ENCODE results near the gene PLAAT4. TPM values are rescaled to one million over a fixed set of nuclear protein-coding genes. Genes with fewer than 3 reads are reported as not detected.
A peak's percentile ranks its signal among the peaks of the same experiment; 100 is the strongest.
"Not testable (repeated sequence)": the region's sequence is repeated elsewhere in the genome, so short reads cannot be mapped to it uniquely, and the experiment has no call there.

Gene PLAAT4
- total and polyA plus RNA-seq, 5 donors = 8.0 to 17.9 (median 13.7) TPM

DNA sequence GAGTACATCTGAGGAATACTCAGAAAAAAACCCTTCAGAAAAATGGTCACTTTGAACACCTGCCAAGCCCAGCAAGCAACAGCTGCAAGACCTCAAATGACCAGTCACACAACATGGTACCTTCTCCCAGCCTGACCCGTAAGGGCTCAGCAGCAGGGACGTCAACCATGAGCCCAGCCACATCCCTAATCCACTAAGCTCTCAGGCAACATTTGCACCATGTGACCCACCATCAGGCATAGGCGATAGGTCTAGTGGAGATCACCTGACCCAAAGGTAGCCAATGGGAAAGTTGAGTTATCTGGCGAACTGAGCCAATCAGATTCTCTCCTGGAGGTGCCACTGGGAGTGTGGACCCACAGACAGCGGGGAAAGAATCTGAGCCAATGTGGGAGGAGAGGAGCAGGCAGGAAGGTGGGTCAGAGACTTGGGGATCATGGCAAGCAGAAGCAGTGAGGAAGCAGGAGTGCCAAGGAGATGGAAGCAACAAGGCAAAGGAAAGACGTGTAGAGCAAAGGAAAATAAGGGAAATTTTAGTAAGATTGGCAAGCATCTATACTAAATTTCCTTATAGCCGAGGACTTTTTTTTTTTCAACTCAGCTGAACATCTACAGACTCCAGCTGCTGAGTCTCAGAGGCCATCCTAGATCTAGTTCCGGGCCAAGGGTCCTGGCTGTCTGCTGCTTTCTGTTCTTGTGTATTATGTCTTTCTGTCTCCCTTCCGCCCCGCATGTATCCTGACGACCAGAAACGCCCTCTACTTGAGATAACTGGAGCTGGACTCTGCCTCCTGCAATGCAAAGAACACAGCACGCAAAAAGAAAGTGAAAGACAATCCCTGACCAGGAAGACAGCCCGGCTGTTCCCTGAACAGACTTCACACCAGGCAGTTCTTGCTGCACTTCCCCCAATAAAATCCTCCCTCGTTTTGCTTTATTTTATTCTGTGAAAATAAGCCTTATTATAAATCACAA is 37.6 kb downstream of the PLAAT4 start:
- Histone ChIP-seq H3K4me3 (ENCODE audit: low read length) (peak overlapping the region; percentile 33), H3K4me1 (ENCODE audit: control insufficient read depth, insufficient read depth, low read length) (peaks cover 11% of the 10 kb centered on the region), H3K9me3 (ENCODE audit: control insufficient read depth, low read length) (no peaks in the 10 kb centered on the region), H3K27ac (ENCODE audit: low read length) (peak overlapping the region; percentile 93), H3K27me3 (ENCODE audit: control insufficient read depth, insufficient read depth) (no peaks in the 10 kb centered on the region)
- peak; percentile 89 to 91 for ATAC-seq
- intact Hi-C loops (cut with DNase I) = no loop called here
- WGBS = 36% methylated on average over 15 of the region's 15 CpGs
- peak in 2 of 3 donors; percentile 52 to 75 for DNase-seq

DNA sequence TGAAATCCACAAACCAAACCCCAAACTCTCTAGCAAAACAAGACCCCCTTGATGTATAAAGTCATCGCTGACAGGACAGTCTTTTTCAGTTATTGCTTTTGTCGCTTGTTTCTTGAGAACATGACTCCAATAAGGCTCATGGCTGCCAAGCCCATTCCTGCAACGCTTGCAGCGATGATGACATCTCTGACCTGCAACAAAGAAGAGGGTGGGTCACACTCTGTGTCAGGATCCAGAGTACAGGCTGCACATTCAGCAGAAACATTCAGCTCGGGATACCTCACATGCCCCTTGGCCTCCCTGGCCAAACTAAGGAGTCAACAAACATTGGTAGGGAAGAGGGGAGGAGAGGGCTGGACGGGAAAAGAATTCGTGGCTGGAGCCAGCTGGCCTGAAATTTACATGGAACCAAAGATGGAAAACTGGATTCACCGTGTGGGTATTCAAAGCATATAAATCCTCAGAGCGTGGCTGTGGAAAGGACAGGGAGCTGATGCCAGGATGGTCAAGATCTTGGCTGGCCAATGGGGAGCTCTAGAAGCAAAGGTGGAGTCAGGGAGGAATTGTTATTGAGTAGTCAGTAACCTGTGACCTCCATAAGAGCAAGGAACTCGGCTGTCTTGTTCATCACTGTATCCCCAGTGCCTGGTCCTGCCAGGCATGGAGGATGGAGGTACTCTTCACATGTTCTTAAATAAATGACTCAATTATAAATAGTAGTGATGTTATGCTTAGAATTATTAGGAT is 38.4 kb downstream of the PLAAT4 start:
- intact Hi-C loops (cut with DNase I) = no loop called here
- ATAC-seq (peak; percentile 89 to 92), DNase-seq (peak; percentile 49 to 56 (median 55))
- 39% methylated on average over 10 of the region's 10 CpGs for WGBS
- H3K4me1 ChIP-seq (ENCODE audit: control insufficient read depth, insufficient read depth, low read length) = peaks cover 11% of the 10 kb centered on the region
- H3K27me3 ChIP-seq (ENCODE audit: control insufficient read depth, insufficient read depth) = no peaks in the 10 kb centered on the region
- H3K4me3 ChIP-seq (ENCODE audit: low read length) = peak overlapping the region; percentile 33
- no peaks in the 10 kb centered on the region for H3K9me3 ChIP-seq (ENCODE audit: control insufficient read depth, low read length)
- H3K27ac ChIP-seq (ENCODE audit: low read length) = peak overlapping the region; percentile 93

DNA sequence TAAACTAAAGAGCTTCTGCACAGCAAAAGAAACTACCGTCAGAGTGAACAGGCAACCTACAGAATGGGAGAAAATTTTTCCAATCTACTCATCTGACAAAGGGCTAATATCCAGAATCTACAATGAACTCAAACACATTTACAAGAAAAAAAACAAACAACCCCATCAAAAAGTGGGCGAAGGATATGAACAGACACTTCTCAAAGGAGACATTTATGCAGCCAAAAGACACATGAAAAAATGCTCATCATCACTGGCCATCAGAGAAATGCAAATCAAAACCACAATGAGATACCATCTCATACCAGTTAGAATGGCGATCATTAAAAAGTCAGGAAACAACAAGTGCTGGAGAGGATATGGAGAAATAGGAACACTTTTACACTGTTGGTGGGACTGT is 42.3 kb downstream of the PLAAT4 start:
- WGBS = 95% methylated on average over 2 of the region's 3 CpGs
- H3K9me3 ChIP-seq (ENCODE audit: control insufficient read depth, low read length); intact Hi-C loops (cut with DNase I); H3K27me3 ChIP-seq (ENCODE audit: control insufficient read depth, insufficient read depth); H3K27ac ChIP-seq (ENCODE audit: low read length); ATAC-seq; DNase-seq; H3K4me3 ChIP-seq (ENCODE audit: low read length): not testable (repeated sequence)
- H3K4me1 ChIP-seq (ENCODE audit: control insufficient read depth, insufficient read depth, low read length) = peaks cover 10% of the 10 kb centered on the region

DNA sequence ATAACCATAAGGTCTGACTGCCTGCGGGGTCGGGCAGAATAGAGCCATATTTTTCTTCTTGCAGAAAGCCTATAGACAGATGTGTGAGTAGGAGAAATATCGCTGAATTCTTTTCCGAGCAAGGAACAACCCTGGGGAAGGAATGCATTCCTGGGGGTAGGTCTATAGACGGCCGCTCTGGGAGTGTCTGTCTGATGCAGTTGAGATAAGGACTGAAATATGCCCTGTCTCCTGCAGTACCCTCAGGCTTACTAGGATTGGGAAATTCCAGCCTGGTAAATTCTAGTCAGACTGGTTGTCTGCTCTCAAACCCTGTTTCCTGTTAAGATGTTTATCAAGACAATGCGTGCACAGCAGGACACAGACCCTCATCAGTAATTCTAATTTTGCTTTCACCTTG is 44.6 kb downstream of the PLAAT4 start:
- H3K4me3 ChIP-seq (ENCODE audit: low read length); H3K27ac ChIP-seq (ENCODE audit: low read length); H3K27me3 ChIP-seq (ENCODE audit: control insufficient read depth, insufficient read depth); DNase-seq; ATAC-seq; H3K9me3 ChIP-seq (ENCODE audit: control insufficient read depth, low read length); H3K4me1 ChIP-seq (ENCODE audit: control insufficient read depth, insufficient read depth, low read length); intact Hi-C loops (cut with DNase I): not testable (repeated sequence)
- 87% methylated on average over 7 of the region's 7 CpGs for WGBS

DNA sequence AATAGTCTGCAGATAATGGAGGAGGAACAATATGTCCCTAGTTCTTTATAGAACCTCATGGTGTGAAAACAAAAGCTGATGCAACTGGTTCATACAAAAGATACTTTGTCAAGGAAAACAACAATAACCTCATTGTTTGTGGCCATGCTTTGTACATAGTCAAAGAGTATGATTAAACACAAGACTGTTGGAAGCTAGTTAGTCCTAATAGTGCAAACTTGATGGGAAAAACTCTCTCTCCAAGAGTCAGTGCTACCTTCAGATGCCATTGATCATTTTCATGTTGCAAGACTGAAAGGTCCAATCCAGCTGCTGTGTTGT is 46.7 kb downstream of the PLAAT4 start:
- H3K27ac ChIP-seq (ENCODE audit: low read length) = no peak overlapping the region
- no peak overlapping the region for H3K4me3 ChIP-seq (ENCODE audit: low read length)
- intact Hi-C loops (cut with DNase I) = no loop called here
- H3K4me1 ChIP-seq (ENCODE audit: control insufficient read depth, insufficient read depth, low read length) = no peaks in the 10 kb centered on the region
- H3K27me3 ChIP-seq (ENCODE audit: control insufficient read depth, insufficient read depth) = no peaks in the 10 kb centered on the region
- H3K9me3 ChIP-seq (ENCODE audit: control insufficient read depth, low read length) = no peaks in the 10 kb centered on the region
- no peak for ATAC-seq
- no peak for DNase-seq

DNA sequence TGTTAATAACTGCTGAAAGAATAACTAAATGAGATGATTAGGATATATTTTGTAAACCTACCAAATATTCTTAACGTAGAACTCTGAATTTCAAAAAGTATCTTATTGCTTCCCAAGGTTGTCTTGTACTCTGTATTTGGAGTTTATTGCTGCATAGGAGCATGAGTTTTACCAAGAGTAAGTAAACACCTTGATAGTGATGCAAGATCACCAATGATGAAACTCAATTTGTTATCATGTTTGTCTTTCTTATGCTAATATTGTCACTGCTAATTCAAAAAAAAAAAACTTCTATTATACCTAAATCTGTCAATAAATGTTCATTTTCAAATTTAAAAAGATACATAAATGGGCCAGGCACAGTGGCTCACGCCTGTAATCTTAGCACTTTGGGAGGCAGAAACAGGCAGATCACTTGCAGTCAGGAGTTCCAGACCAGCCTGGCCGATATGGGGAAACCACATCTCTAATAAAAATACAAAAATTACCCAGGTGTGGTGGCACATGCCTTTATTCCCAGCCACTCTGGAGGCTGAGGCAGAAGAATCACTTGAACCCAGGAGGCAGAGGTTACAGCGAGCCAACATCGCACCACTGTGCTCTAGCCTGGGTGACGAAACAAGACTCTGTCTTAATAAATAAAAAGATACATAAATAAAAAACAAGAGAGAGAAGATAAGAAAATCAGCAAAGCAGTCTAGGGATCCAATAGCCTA is 50.0 kb downstream of the PLAAT4 start:
- intact Hi-C loops (cut with DNase I) = no loop called here
- 93% methylated on average over 6 of the region's 6 CpGs for WGBS
- ATAC-seq = no peak
- Histone ChIP-seq H3K27me3 (ENCODE audit: control insufficient read depth, insufficient read depth) (no peaks in the 10 kb centered on the region), H3K9me3 (ENCODE audit: control insufficient read depth, low read length) (no peaks in the 10 kb centered on the region), H3K4me1 (ENCODE audit: control insufficient read depth, insufficient read depth, low read length) (no peaks in the 10 kb centered on the region), H3K4me3 (ENCODE audit: low read length) (no peak overlapping the region), H3K27ac (ENCODE audit: low read length) (no peak overlapping the region)
- DNase-seq = no peak

DNA sequence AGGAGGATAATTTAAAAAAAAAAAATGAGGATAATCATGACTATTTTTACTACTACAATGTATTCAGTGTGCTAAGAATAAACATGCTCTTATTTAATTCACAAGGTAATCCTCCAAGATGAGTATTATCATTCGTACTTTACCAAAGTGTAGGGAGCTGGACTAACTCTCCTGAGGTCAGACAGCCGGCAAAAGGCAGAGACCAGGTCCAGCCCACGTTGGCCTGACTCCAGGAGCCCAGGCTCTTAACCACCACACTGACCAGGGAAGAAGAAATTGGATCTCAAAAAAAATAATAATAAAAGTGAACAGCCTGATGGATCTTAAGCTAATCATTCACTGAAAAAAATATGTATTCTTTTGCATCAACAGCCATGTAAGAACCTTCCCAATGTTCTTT is 52.4 kb downstream of the PLAAT4 start:
- Histone ChIP-seq H3K4me3 (ENCODE audit: low read length) (no peak overlapping the region), H3K27ac (ENCODE audit: low read length) (no peak overlapping the region), H3K4me1 (ENCODE audit: control insufficient read depth, insufficient read depth, low read length) (no peaks in the 10 kb centered on the region), H3K9me3 (ENCODE audit: control insufficient read depth, low read length) (no peaks in the 10 kb centered on the region), H3K27me3 (ENCODE audit: control insufficient read depth, insufficient read depth) (no peaks in the 10 kb centered on the region)
- no peak for DNase-seq
- no peak for ATAC-seq
- intact Hi-C loops (cut with DNase I) = no loop called here
- 36% methylated on average over 3 of the region's 3 CpGs for WGBS

DNA sequence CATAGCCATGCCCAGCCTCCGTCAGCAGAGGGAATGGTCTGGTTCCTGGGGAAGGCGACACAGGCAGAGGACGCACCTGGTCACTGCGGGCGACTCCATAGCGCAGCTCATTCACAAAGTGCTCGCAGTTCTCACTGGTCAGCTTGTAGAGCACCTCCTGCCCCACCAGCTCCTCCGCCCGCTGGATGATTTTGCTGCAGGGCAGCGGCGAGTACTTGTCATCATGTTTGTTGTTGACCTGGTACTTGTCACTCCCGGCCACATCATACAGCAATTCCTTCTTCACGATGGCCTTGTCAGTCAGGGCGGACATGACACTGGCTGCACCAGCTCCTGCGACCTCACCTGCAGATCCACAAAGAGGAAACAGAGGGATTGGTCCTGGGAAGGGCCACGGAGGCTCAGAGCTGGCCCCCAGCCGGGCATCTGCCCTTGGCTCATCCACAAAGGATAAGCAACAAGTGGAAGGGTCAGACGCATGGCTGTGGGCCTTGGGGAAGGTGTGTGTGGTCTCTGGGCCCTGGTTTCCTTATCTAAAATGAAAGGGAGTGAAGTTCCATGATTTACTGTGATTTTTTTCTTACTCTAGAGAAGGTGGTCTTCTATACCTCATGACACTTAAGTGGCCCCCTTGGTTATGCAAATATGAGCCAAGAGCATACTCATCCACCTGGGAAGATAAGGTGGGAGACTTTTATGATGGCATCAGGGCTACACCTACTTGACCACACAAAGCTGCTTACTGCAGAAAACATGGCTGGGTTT is 53.6 kb downstream of the PLAAT4 start:
- ATAC-seq = no peak

DNA sequence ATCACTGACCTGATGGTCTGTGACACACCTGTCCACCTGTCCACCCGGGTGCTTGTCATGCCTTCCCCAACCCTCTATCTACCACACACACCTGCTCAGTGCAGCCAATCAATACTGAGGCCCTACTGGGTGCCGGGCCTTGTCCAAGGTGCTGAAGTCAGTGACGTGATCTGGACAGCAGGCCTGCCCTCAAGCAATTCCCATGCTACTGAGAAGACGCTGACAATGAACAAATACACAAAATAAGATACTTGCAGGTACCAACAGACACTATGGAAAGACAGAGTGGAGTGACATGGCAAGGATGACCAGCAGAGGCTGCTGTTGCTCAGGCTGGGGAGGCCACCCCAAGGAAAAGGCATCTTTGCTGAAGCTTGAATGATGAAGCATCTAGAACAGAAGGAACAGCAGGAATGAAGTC is 56.4 kb downstream of the PLAAT4 start:
- intact Hi-C loops (cut with DNase I) = no loop called here
- Histone ChIP-seq H3K9me3 (ENCODE audit: control insufficient read depth, low read length) (no peaks in the 10 kb centered on the region), H3K4me3 (ENCODE audit: low read length) (no peak overlapping the region), H3K4me1 (ENCODE audit: control insufficient read depth, insufficient read depth, low read length) (no peaks in the 10 kb centered on the region), H3K27ac (ENCODE audit: low read length) (no peak overlapping the region), H3K27me3 (ENCODE audit: control insufficient read depth, insufficient read depth) (no peaks in the 10 kb centered on the region)
- DNase-seq = no peak
- WGBS = 78% methylated on average over 4 of the region's 4 CpGs
- no peak for ATAC-seq

More for the DNA sequence above, 53.6 kb downstream of the PLAAT4 start:
- WGBS = 90% methylated on average over 18 of the region's 18 CpGs
- Histone ChIP-seq H3K4me1 (ENCODE audit: control insufficient read depth, insufficient read depth, low read length) (no peaks in the 10 kb centered on the region), H3K9me3 (ENCODE audit: control insufficient read depth, low read length) (no peaks in the 10 kb centered on the region), H3K27me3 (ENCODE audit: control insufficient read depth, insufficient read depth) (no peaks in the 10 kb centered on the region), H3K27ac (ENCODE audit: low read length) (no peak overlapping the region), H3K4me3 (ENCODE audit: low read length) (no peak overlapping the region)
- no peak for DNase-seq
- intact Hi-C loops (cut with DNase I) = no loop called here

DNA sequence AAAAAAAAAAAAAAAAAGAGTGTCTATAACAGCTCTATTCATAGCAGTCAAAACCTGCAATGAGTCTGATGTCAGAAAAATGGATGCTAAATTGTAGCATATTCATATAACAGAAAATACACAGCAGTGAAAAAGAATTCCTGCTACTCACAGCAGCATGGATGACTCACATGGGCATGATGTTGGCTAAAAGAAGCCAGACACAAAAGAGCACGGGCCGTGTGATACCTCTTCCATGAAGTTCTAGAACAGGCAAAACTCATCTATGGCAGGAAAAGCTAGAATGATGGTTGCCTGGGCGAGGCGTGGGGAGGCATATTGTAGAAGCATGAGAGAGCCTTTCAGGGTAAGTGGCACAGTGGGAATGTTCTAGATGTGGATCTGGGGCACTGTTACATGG is 58.7 kb downstream of the PLAAT4 start:
- WGBS = 87% methylated on average over 4 of the region's 4 CpGs
- Histone ChIP-seq H3K4me3 (ENCODE audit: low read length) (no peak overlapping the region), H3K27me3 (ENCODE audit: control insufficient read depth, insufficient read depth) (no peaks in the 10 kb centered on the region), H3K9me3 (ENCODE audit: control insufficient read depth, low read length) (no peaks in the 10 kb centered on the region), H3K27ac (ENCODE audit: low read length) (no peak overlapping the region), H3K4me1 (ENCODE audit: control insufficient read depth, insufficient read depth, low read length) (no peaks in the 10 kb centered on the region)
- ATAC-seq (no peak), DNase-seq (no peak)
- intact Hi-C loops (cut with DNase I) = no loop called here
